Tibial artery (tissue), 4 donors: ENCODE measurements around the gene LACTB.
A peak's percentile ranks its signal among the peaks of the same experiment; 100 is the strongest.

ENCODE experiments used
- DNase-seq, 2 donors: peaks; one replicate each; pipeline ENCODE4 v3.0.0-alpha.2; 2019
- H3K27ac ChIP-seq, 2 donors: fragments of 200-600 bp; sonication (generic) in 1 of 2; 1 replicate in 1 of 2; 2 replicates in 1 of 2; pipeline ENCODE4 v1.5.1; 2018 to 2019; ENCODE audit warnings: mild to moderate bottlenecking in 1 of 2
- H3K27me3 ChIP-seq, 2 donors: fragments of 200-600 bp; sonication (generic) in 1 of 2; one replicate each; pipeline versions ENCODE4 v1.5.1 to v1.6.0; 2016 to 2019
- H3K36me3 ChIP-seq, 3 donors: fragments of 200-600 bp; sonication (generic) in 2 of 3; one replicate each; pipeline ENCODE4 v1.5.1; 2016 to 2019; ENCODE audit warnings: mild to moderate bottlenecking in 2 of 3
- H3K4me1 ChIP-seq, 4 donors: fragments of 200-600 bp; sonication (generic) in 2 of 4; 1 replicate in 3 of 4; 2 replicates in 1 of 4; pipeline ENCODE4 v1.5.1; 2016 to 2019
- H3K4me3 ChIP-seq, 2 donors: fragments of 200-600 bp; sonication (generic) in 1 of 2; 1 replicate in 1 of 2; 2 replicates in 1 of 2; pipeline ENCODE4 v1.5.1; 2018 to 2019; ENCODE audit warnings: mild to moderate bottlenecking in 2 of 2
- H3K9me3 ChIP-seq, 3 donors: fragments of 200-600 bp; sonication (generic) in 1 of 3; one replicate each; pipeline ENCODE4 v1.5.1; 2016 to 2019
- CTCF ChIP-seq, 2 experiments: fragments of 200-600 bp in 1 of 2; fragments of 450-650 bp in 1 of 2; IDR thresholded peaks; one replicate each; pipeline ENCODE4 v1.5.1; 2017 to 2019; ENCODE audit warnings: antibody characterized with exemption in 2 of 2, mild to moderate bottlenecking in 1 of 2, moderate library complexity in 1 of 2
- intact Hi-C: fragments of 100-400 bp; cut with DNase I; formaldehyde crosslinking; loops from one replicate; pipeline ENCODE4 v1.15.0; 2023; ENCODE audit warnings: low total_unique reads

Gene LACTB

DNA sequence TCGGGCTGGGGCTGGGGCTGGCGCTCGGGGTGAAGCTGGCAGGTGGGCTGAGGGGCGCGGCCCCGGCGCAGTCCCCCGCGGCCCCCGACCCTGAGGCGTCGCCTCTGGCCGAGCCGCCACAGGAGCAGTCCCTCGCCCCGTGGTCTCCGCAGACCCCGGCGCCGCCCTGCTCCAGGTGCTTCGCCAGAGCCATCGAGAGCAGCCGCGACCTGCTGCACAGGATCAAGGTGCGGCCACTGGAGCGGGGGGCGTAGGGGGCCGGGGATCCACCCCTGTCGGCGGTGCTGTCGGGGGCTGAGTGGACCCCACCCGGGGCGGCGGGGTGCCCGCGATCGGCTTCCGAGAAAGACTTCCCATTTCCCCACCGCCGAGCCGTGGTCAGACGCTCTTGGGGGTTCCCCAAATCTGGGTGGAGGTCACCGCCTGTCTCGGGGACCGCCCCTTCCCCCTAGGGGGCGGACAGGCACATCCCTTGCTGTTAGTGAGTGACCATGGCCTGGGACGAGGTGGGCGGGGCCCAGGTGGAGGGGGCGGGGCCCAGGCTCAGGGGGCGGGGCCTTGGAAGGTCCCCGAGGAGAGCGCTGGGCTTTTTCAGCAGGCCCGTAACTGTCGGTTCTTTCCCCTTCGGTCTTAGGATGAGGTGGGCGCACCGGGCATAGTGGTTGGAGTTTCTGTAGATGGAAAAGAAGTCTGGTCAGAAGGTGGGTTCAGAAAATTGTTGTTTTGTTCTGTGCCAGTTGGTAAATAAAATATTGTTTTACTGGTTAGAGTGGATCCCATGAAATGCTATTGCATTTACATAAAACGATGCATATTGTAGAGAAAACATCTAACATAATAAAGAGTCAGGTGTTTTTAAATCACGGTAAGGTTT lies 578 bp downstream of the LACTB start:
- intact Hi-C loops, result loop anchor here (5.0 kb wide), 1 partner anchor 155 kb away; the partner anchor contains the start of gene APH1B
- peak; percentile 86 to 95 for DNase-seq
- Histone ChIP-seq H3K27me3 (no peaks in the 10 kb centered on the region), H3K27ac (peak overlapping the region; percentile 84 to 98), H3K36me3 (peaks cover 0 to 14% (median 8%) of the 10 kb centered on the region in 3 donors), H3K9me3 (no peaks in the 10 kb centered on the region), H3K4me1 (peaks cover 0 to 8% (median 1%) of the 10 kb centered on the region in 4 donors), H3K4me3 (peak overlapping the region; percentile 85 to 98)
- TF ChIP-seq CTCF (IDR thresholded peaks at IDR 0.05), result peak in 1 of 2 experiments; percentile 28

GRCh38 chr15:63124506-63124905 lies 2.8 kb downstream of the LACTB start:
- no peak for TF ChIP-seq CTCF (IDR thresholded peaks at IDR 0.05)
- DNase-seq, result no peak
- Histone ChIP-seq H3K4me1 (peaks cover 0 to 8% (median 1%) of the 10 kb centered on the region in 4 donors), H3K27ac (no peak overlapping the region), H3K27me3 (no peaks in the 10 kb centered on the region), H3K9me3 (no peaks in the 10 kb centered on the region), H3K4me3 (no peak overlapping the region), H3K36me3 (peaks cover 7 to 19% (median 12%) of the 10 kb centered on the region in 3 donors)
- intact Hi-C loops, result loop anchor here (5.0 kb wide), 1 partner anchor 153 kb away; the partner anchor contains the start of gene APH1B

DNA sequence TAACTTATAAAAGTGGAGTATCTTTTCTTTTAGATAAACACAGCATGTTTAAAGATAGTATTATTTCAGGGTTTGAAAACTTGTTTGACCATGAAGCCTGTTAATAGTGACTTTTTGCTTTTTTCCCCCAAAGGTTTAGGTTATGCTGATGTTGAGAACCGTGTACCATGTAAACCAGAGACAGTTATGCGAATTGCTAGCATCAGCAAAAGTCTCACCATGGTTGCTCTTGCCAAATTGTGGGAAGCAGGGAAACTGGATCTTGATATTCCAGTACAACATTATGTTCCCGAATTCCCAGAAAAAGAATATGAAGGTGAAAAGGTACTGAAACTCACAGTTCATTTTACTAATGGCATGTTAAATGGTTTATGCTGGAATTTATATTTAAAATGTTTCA lies 5.1 kb downstream of the LACTB start:
- Histone ChIP-seq H3K27ac (no peak overlapping the region), H3K4me1 (peaks cover 0 to 8% (median 0%) of the 10 kb centered on the region in 4 donors), H3K36me3 (peaks cover 7 to 31% (median 30%) of the 10 kb centered on the region in 3 donors), H3K4me3 (no peak overlapping the region), H3K9me3 (no peaks in the 10 kb centered on the region), H3K27me3 (no peaks in the 10 kb centered on the region)
- no peak for DNase-seq
- intact Hi-C loops, result no loop called here
- no peak for TF ChIP-seq CTCF (IDR thresholded peaks at IDR 0.05)

DNA sequence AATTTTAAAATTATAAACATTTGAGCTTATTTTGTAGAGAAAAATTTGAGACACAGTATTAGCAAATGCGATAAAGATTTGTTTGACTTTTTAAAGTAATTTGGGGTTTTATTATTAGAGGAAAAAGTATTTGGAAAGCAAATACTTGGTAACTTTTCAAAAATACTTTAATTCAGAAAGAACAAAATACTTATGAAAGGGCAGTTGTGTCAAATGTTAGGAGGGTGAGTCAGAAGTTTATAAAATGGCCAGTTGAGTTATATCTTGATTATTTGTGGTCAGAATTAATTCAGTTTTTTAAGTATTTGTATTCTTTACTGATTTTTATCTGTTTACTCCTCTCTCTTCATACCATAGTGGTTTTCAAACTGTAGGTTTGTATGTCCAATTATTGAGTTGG lies 12.1 kb downstream of the LACTB start:
- no peak for TF ChIP-seq CTCF (IDR thresholded peaks at IDR 0.05)
- H3K9me3 ChIP-seq, result no peaks in the 10 kb centered on the region
- H3K27ac ChIP-seq, result peak overlapping the region; percentile 65 to 68
- H3K36me3 ChIP-seq, result peaks cover under 1 to 21% (median 13%) of the 10 kb centered on the region in 3 donors
- no peaks in the 10 kb centered on the region for H3K27me3 ChIP-seq
- H3K4me3 ChIP-seq, result no peak overlapping the region
- peaks cover 0 to 55% (median 20%) of the 10 kb centered on the region in 4 donors for H3K4me1 ChIP-seq
- intact Hi-C loops, result no loop called here
- DNase-seq, result no peak

DNA sequence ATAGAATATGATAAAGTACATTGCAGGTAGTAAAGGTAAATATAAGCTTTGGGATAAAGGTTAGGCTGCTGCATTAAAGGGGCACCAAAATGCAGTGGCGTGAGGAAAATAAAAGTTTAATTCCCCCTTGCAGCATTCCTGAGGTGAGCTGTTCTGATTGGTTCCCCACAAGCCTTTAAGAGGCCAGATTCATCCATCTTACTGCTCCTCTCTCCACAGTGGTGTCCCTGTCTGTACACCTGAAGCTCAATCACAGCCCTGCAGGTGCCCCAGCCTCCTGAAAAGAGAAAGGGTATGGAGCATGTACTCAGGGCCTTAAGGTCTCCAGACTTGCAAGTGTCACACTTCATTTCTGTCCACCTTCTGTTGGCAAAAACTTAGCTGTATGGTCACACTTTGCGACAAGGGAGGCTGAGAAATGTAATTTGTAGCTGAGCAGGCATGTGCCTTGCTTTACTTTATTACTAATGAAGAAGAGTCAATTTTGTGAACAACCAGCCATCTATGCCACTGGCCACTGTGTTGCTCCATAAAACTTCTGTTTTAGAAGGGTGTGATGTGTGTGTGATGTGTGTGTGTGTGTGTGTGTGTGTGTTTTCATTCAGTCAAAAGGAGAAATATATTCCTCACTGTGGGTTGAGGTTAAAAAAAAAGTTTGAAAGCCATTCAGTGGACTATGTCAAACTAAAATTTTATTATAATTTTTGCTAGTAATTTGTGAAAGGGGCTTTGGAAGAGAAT lies 12.8 kb downstream of the LACTB start:
- H3K27ac ChIP-seq, result peak overlapping the region; percentile 65 to 68

More for the DNA sequence above, 12.8 kb downstream of the LACTB start:
- H3K4me1 ChIP-seq, result peaks cover 0 to 55% (median 20%) of the 10 kb centered on the region in 4 donors
- peaks cover 0 to 21% (median 12%) of the 10 kb centered on the region in 3 donors for H3K36me3 ChIP-seq
- DNase-seq, result no peak
- intact Hi-C loops, result no loop called here
- H3K4me3 ChIP-seq, result no peak overlapping the region
- no peaks in the 10 kb centered on the region for H3K9me3 ChIP-seq
- no peaks in the 10 kb centered on the region for H3K27me3 ChIP-seq
- TF ChIP-seq CTCF (IDR thresholded peaks at IDR 0.05), result no peak
